H9 (cell line): Measurements from ENCODE around the gene LNPEP. TPM values are rescaled to one million over a fixed set of nuclear protein-coding genes. Genes with fewer than 3 reads are reported as not detected.

ENCODE experiments used
- DNase-seq: peaks from one replicate; pipeline ENCODE4 v3.0.0-alpha.2; 2017
- H2AFZ ChIP-seq: one replicate; pipeline ENCODE4 v1.6.1; 2013; ENCODE audit warnings: mild to moderate bottlenecking, low read length, control low read depth, moderate library complexity
- H2AK5ac ChIP-seq: 2 replicates; pipeline ENCODE4 v1.6.1; 2013; ENCODE audit warnings: low read length, control low read depth, mixed read lengths; ENCODE audit not compliant: insufficient read length
- H2BK120ac ChIP-seq: one replicate; pipeline ENCODE4 v1.6.1; 2013; ENCODE audit warnings: low read depth, mild to moderate bottlenecking, low read length, control low read depth, inconsistent platforms; ENCODE audit not compliant: poor library complexity, severe bottlenecking
- H2BK12ac ChIP-seq: 2 replicates; pipeline ENCODE4 v1.6.1; 2013; ENCODE audit warnings: low read length, control low read depth, mixed read lengths, low read depth; ENCODE audit not compliant: insufficient read length
- H2BK15ac ChIP-seq: 2 replicates; pipeline ENCODE4 v1.6.1; 2013; ENCODE audit warnings: low read depth, low read length, control low read depth
- H2BK20ac ChIP-seq: one replicate; pipeline ENCODE4 v1.6.1; 2013; ENCODE audit warnings: low read depth, mild to moderate bottlenecking, low read length, control low read depth, inconsistent platforms; ENCODE audit not compliant: poor library complexity, severe bottlenecking
- H2BK5ac ChIP-seq: 2 replicates; pipeline ENCODE4 v1.6.1; 2013; ENCODE audit warnings: low read length, control low read depth, mixed read lengths; ENCODE audit not compliant: insufficient read length
- H3K14ac ChIP-seq: 2 replicates; pipeline ENCODE4 v1.6.1; 2013; ENCODE audit warnings: low read length, control low read depth; ENCODE audit not compliant: insufficient read depth
- H3K18ac ChIP-seq: 2 replicates; pipeline ENCODE4 v1.6.1; 2013; ENCODE audit warnings: low read depth, mild to moderate bottlenecking, mixed read lengths, low read length, control low read depth; ENCODE audit not compliant: insufficient read length
- H3K23ac ChIP-seq: 2 replicates; pipeline ENCODE4 v1.6.1; 2013; ENCODE audit warnings: low read length, control low read depth, mixed read lengths, low read depth; ENCODE audit not compliant: insufficient read length
- H3K23me2 ChIP-seq: 2 replicates; pipeline ENCODE4 v1.6.1; 2013; ENCODE audit warnings: low read depth, mild to moderate bottlenecking, mixed read lengths, low read length, control low read depth; ENCODE audit not compliant: insufficient read length, poor library complexity, severe bottlenecking
- H3K27ac ChIP-seq: 2 replicates; pipeline ENCODE4 v1.5.1; 2013; ENCODE audit warnings: low read length, control low read depth, mixed read lengths, low read depth; ENCODE audit not compliant: insufficient read length
- H3K27me3 ChIP-seq: 2 replicates; pipeline ENCODE4 v1.6.1; 2013; ENCODE audit warnings: low read length, control low read depth, inconsistent platforms; ENCODE audit not compliant: insufficient read depth
- H3K4ac ChIP-seq: 2 replicates; pipeline ENCODE4 v1.6.1; 2013; ENCODE audit warnings: low read depth, mild to moderate bottlenecking, control low read depth, inconsistent platforms, low read length, moderate library complexity
- H3K4me1 ChIP-seq: 2 replicates; pipeline ENCODE4 v1.6.1; 2013; ENCODE audit warnings: low read length, control low read depth, inconsistent platforms; ENCODE audit not compliant: insufficient read depth
- H3K4me2 ChIP-seq: 2 replicates; pipeline ENCODE4 v1.6.1; 2013; ENCODE audit warnings: low read length, control low read depth, mixed read lengths; ENCODE audit not compliant: insufficient read length, insufficient read depth
- H3K56ac ChIP-seq: 2 replicates; pipeline ENCODE4 v1.6.1; 2013; ENCODE audit warnings: low read depth, mild to moderate bottlenecking, mixed read lengths, low read length, control low read depth; ENCODE audit not compliant: insufficient read length
- H3K79me1 ChIP-seq: 2 replicates; pipeline ENCODE4 v1.6.1; 2013; ENCODE audit warnings: low read depth, mild to moderate bottlenecking, moderate library complexity, low read length, control low read depth, inconsistent platforms; ENCODE audit not compliant: insufficient read depth, poor library complexity, severe bottlenecking
- H3K79me2 ChIP-seq: 2 replicates; pipeline ENCODE4 v1.6.1; 2013; ENCODE audit warnings: low read length, control low read depth, inconsistent platforms; ENCODE audit not compliant: insufficient read depth
- H3K9ac ChIP-seq: 2 replicates; pipeline ENCODE4 v1.6.1; 2013; ENCODE audit warnings: low read length, control low read depth, mixed read lengths; ENCODE audit not compliant: insufficient read length; ENCODE audit errors: extremely low read depth
- H3K9me3 ChIP-seq: one replicate; pipeline ENCODE4 v1.6.1; 2013; ENCODE audit warnings: low read depth, low read length, inconsistent platforms; ENCODE audit not compliant: control insufficient read depth
- H3T11ph ChIP-seq: one replicate; pipeline ENCODE4 v1.6.1; 2013; ENCODE audit warnings: mild to moderate bottlenecking, low read length, control low read depth, inconsistent platforms
- H4K20me1 ChIP-seq: one replicate; pipeline ENCODE4 v1.6.1; 2013; ENCODE audit not compliant: control insufficient read depth, insufficient read length, insufficient read depth
- H4K5ac ChIP-seq: 2 replicates; pipeline ENCODE4 v1.6.1; 2013; ENCODE audit warnings: low read depth, mild to moderate bottlenecking, mixed read lengths, low read length, control low read depth; ENCODE audit not compliant: insufficient read length
- H4K8ac ChIP-seq: replicated peaks from 2 replicates; pipeline ENCODE4 v1.6.1; 2013; ENCODE audit warnings: low read length, control low read depth, mixed read lengths, low read depth; ENCODE audit not compliant: insufficient read length
- H4K91ac ChIP-seq: 2 replicates; pipeline ENCODE4 v1.6.1; 2013; ENCODE audit warnings: low read depth, mild to moderate bottlenecking, moderate library complexity, mixed read lengths, low read length, control low read depth; ENCODE audit not compliant: insufficient read length
- H3K27ac Mint-ChIP-seq, 3 experiments: 2 replicates in 2 of 3; 3 replicates in 1 of 3; pipeline ENCODE4 v1.8.0; 2020 to 2021; ENCODE audit warnings: mixed read lengths in 3 of 3, mild to moderate bottlenecking in 1 of 3, moderate library complexity in 1 of 3
- H3K27me3 Mint-ChIP-seq: 2 replicates; pipeline ENCODE4 v1.8.0; 2021; ENCODE audit warnings: low read depth, mild to moderate bottlenecking, moderate library complexity, mixed read lengths
- H3K36me3 Mint-ChIP-seq, 3 experiments: 2 replicates in 2 of 3; 3 replicates in 1 of 3; pipeline ENCODE4 v1.8.0; 2020 to 2021; ENCODE audit warnings: low read depth in 3 of 3, mixed read lengths in 3 of 3; ENCODE audit not compliant: insufficient read depth in 1 of 3
- H3K4me1 Mint-ChIP-seq, 2 experiments: 2 replicates each; pipeline ENCODE4 v1.8.0; 2020; ENCODE audit warnings: mixed read lengths in 2 of 2
- H3K4me3 Mint-ChIP-seq, 2 experiments: 2 replicates in 1 of 2; 3 replicates in 1 of 2; pipeline ENCODE4 v1.8.0; 2020 to 2021; ENCODE audit warnings: mild to moderate bottlenecking in 2 of 2, mixed read lengths in 2 of 2, moderate library complexity in 1 of 2
- H3K9me3 Mint-ChIP-seq, 2 experiments: 2 replicates in 1 of 2; 3 replicates in 1 of 2; pipeline ENCODE4 v1.8.0; 2020; ENCODE audit warnings: mild to moderate bottlenecking in 2 of 2, mixed read lengths in 2 of 2, moderate library complexity in 1 of 2
- CTCF ChIP-seq: fragments of 200-600 bp; sonication (generic); conservative IDR thresholded peaks from 3 replicates; pipeline ENCODE4 v1.8.0; 2021; ENCODE audit warnings: antibody characterized with exemption, mild to moderate bottlenecking
- WGBS: extraction: QIAGEN DNeasy Blood & Tissue Kit; methylation state at CpG from one replicate; pipeline ENCODE4 v1.1.7; 2013; ENCODE audit warnings: missing lambda C conversion rate, low lambda C conversion rate, mixed read lengths; ENCODE audit not compliant: insufficient read length; ENCODE audit errors: extremely low coverage; 5-methylcytosine and 5-hydroxymethylcytosine counted together
- total RNA-seq: library from RNA; stranded (reverse); gene quantifications from 2 replicates; pipeline ENCODE4 v1.2.1, GENCODE V29; 2021

The LNPEP gene
- total RNA-seq, 1 experiment from 2014 or later, result 4.1 TPM

- H4K5ac ChIP-seq, result no peak overlapping the region
- H3K27me3 ChIP-seq, result no peaks in the 10 kb centered on the region
- no peak overlapping the region for H3K4ac ChIP-seq
- no peak overlapping the region for H3K23ac ChIP-seq
- H2BK15ac ChIP-seq, result no peak overlapping the region
- H2BK120ac ChIP-seq, result no peak overlapping the region
- no CpG with 5 or more reads among the region's 2 CpGs for WGBS
- peak overlapping the region; percentile 39 for H3K4me2 ChIP-seq
- H3K4me1 Mint-ChIP-seq, result peaks cover 17 to 19% of the 10 kb centered on the region in 2 experiments
- no peaks in the 10 kb centered on the region for H4K20me1 ChIP-seq
- H3K9me3 Mint-ChIP-seq, result no peaks in the 10 kb centered on the region
- no peak overlapping the region for H2AK5ac ChIP-seq
- H4K8ac ChIP-seq, result no peak overlapping the region
- H2BK20ac ChIP-seq, result no peak overlapping the region
- H3K4me3 Mint-ChIP-seq, result no peak overlapping the region
- 0 out of 2 replicates have a peak, but pooled peaks cover 2% of the 10 kb centered on the region for H3K4me1 ChIP-seq
- H3K56ac ChIP-seq, result no peak overlapping the region
- no peaks in the 10 kb centered on the region for H3K79me2 ChIP-seq
- H3T11ph ChIP-seq, result no peak overlapping the region
- H3K27ac ChIP-seq, result peak overlapping the region; percentile 36
- no peaks in the 10 kb centered on the region for H3K27me3 Mint-ChIP-seq
- no peak for DNase-seq
- no peaks in the 10 kb centered on the region for H3K79me1 ChIP-seq
- no peak overlapping the region for H2BK5ac ChIP-seq
- H3K23me2 ChIP-seq, result no peaks in the 10 kb centered on the region
- H2BK12ac ChIP-seq, result no peak overlapping the region
- H3K9ac ChIP-seq, result no peak overlapping the region
- H2AFZ ChIP-seq, result no peak overlapping the region
- peak overlapping the region in 2 of 3 experiments; percentile 83 to 88; a peak in 3 of 7 replicates for H3K27ac Mint-ChIP-seq
- H3K18ac ChIP-seq, result no peak overlapping the region
- no peak overlapping the region for H4K91ac ChIP-seq
- H3K9me3 ChIP-seq, result no peaks in the 10 kb centered on the region
- H3K14ac ChIP-seq, result no peak overlapping the region
- H3K36me3 Mint-ChIP-seq, result no peaks in the 10 kb centered on the region
- no peak for TF ChIP-seq CTCF
These were observed 129.6 kb downstream of the LNPEP start for GRCh38 chr5:97065475-97065874.
